ENCODE results near the gene TYMP. TPM values are rescaled to one million over a fixed set of nuclear protein-coding genes. Genes with fewer than 3 reads are reported as not detected.

TYMP gene
- total RNA-seq, 2 donors from 2014 or later = 1.2 to 2.1 TPM

DNA sequence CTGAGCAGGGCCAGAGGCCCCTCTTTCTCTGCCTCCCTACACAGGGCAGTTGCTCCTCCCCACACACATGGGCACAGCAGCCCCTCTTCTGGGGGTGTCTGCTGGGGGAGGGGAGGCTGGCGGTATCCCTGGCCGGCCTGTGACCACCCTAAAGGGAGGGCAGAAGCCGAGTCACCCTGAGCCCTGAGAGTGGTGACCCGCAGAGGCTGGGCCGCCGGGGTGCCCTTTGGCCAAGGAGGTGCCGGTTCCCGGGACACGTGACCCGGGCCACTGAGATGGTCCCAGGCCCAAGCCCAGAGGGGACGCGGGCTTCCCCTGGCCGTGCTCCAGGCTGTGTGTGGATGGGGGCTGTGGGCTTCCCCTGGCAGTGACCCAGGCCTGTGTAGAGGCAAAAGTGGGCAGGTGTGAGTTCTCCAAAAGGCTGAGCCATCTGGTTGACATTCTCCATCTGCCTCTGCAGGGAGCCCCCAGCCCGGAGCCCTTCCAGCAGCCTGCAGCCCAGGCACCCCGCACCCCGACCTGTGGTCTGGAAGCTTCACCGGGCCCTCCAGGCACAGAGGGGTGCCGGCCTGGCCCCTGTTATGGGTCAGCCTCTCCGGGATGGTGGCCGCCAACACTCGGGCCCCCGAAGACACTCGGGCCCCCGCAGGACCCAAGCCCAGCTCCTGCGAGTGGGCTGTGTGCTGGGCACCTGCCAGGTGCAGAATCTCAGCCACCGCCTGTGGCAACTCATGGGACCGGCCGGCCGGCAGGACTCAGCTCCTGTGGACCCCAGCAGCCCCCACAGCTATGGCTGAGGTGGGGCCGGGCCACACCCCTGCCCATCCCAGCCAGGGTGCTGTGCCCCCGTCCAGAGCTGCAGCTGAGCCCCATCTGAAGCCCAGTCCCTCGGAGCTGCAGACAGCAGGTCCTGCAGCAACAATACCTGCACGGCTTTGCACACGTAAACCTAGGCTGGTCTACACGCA lies 47.4 kb downstream of the TYMP start:
- H3K27ac Mint-ChIP-seq = no peak overlapping the region
- H3K27me3 Mint-ChIP-seq (ENCODE audit: insufficient read depth) = peaks cover 72% of the 10 kb centered on the region
- TF ChIP-seq, protein P1, sequence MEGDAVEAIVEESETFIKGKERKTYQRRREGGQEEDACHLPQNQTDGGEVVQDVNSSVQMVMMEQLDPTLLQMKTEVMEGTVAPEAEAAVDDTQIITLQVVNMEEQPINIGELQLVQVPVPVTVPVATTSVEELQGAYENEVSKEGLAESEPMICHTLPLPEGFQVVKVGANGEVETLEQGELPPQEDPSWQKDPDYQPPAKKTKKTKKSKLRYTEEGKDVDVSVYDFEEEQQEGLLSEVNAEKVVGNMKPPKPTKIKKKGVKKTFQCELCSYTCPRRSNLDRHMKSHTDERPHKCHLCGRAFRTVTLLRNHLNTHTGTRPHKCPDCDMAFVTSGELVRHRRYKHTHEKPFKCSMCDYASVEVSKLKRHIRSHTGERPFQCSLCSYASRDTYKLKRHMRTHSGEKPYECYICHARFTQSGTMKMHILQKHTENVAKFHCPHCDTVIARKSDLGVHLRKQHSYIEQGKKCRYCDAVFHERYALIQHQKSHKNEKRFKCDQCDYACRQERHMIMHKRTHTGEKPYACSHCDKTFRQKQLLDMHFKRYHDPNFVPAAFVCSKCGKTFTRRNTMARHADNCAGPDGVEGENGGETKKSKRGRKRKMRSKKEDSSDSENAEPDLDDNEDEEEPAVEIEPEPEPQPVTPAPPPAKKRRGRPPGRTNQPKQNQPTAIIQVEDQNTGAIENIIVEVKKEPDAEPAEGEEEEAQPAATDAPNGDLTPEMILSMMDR (conservative IDR thresholded peaks at IDR 0.05) = no peak
- Histone ChIP-seq H3K27ac (ENCODE audit: low read depth, low read length) (no peak overlapping the region), H3K9me3 (ENCODE audit: control insufficient read depth, low read length) (no peaks in the 10 kb centered on the region), H3K27me3 (ENCODE audit: control insufficient read depth, insufficient read depth, low read length, poor library complexity, severe bottlenecking) (peaks cover 20% of the 10 kb centered on the region), H3K9ac (ENCODE audit: extremely low read depth, low read length, poor library complexity, severe bottlenecking) (peak overlapping the region; percentile 55), H3K4me3 (ENCODE audit: low read length) (peak overlapping the region; percentile 74), H3K36me3 (ENCODE audit: control insufficient read depth, insufficient read depth, low read length) (no peaks in the 10 kb centered on the region), H3K4me1 (ENCODE audit: control insufficient read depth, insufficient read depth, low read length) (no peaks in the 10 kb centered on the region)
- H3K9me3 Mint-ChIP-seq = no peaks in the 10 kb centered on the region
- H3K4me1 Mint-ChIP-seq = peaks cover 11% of the 10 kb centered on the region
- DNase-seq = peak; percentile 75
- no peaks in the 10 kb centered on the region for H3K36me3 Mint-ChIP-seq (ENCODE audit: low read depth)
- peak overlapping the region; percentile 54 for H3K4me3 Mint-ChIP-seq
- 86 to 95% methylated on average over 19 to 35 of the region's 35 CpGs for WGBS, 2 experiments (ENCODE audit: insufficient coverage in 1 of 2, insufficient read length in 1 of 2)

DNA sequence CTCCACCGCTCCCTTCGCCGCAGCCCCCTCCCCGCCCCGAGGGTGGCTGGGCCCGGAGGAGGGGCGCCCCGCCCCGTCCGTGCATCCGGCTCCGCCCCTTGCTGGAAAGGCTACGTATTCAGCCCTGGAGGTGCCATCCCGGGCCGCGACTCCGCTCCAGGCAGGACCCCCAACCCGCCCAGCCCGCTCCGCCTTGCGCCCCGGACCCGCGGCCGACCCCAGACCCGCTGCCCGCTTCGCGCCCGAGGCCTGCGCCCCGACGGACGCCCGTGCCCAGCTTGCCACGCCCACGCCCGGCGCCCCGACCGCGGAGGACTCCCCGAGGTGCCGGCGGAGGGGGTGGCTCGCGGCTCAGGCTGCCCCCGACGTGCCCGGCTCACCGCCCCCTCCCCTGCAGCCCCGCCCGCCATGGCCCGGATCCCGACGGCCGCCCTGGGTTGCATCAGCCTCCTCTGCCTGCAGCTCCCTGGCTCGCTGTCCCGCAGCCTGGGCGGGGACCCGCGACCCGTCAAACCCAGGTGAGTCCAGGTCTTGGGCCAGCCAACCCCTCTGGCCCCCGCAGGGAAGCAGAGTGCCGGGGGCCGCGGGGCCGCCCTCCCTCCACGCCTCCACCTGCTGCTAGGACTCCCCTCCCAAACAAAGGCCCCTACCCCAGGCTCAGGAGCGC lies 48.2 kb downstream of the TYMP start, which contains the start of gene ADM2:
ADM2 (plus strand) TSS at position 104 of the 667 bp plus-strand sequence; CDS start at position 409, 305 bp downstream.
- peaks cover 72% of the 10 kb centered on the region for H3K27me3 Mint-ChIP-seq (ENCODE audit: insufficient read depth)
- Histone ChIP-seq H3K4me1 (ENCODE audit: control insufficient read depth, insufficient read depth, low read length) (no peaks in the 10 kb centered on the region), H3K27me3 (ENCODE audit: control insufficient read depth, insufficient read depth, low read length, poor library complexity, severe bottlenecking) (peaks cover 20% of the 10 kb centered on the region), H3K4me3 (ENCODE audit: low read length) (peak within 1 kb of the TSS; percentile 74), H3K9ac (ENCODE audit: extremely low read depth, low read length, poor library complexity, severe bottlenecking) (peak within 1 kb of the TSS; percentile 55), H3K36me3 (ENCODE audit: control insufficient read depth, insufficient read depth, low read length) (no peaks in the 10 kb centered on the region), H3K27ac (ENCODE audit: low read depth, low read length) (no peak within 1 kb of the TSS), H3K9me3 (ENCODE audit: control insufficient read depth, low read length) (no peaks in the 10 kb centered on the region)
- H3K27ac Mint-ChIP-seq = no peak within 1 kb of the TSS
- H3K4me1 Mint-ChIP-seq = peaks cover 7% of the 10 kb centered on the region
- TF ChIP-seq, protein P1 (conservative IDR thresholded peaks at IDR 0.05) = no peak
- DNase-seq = peak; percentile 91
- H3K9me3 Mint-ChIP-seq = no peaks in the 10 kb centered on the region
- peak within 1 kb of the TSS; percentile 54 for H3K4me3 Mint-ChIP-seq
- H3K36me3 Mint-ChIP-seq (ENCODE audit: low read depth) = no peaks in the 10 kb centered on the region
- 5 to 6% methylated on average over 24 to 69 of the region's 70 CpGs for WGBS, 2 experiments (ENCODE audit: insufficient coverage in 1 of 2, insufficient read length in 1 of 2)

DNA sequence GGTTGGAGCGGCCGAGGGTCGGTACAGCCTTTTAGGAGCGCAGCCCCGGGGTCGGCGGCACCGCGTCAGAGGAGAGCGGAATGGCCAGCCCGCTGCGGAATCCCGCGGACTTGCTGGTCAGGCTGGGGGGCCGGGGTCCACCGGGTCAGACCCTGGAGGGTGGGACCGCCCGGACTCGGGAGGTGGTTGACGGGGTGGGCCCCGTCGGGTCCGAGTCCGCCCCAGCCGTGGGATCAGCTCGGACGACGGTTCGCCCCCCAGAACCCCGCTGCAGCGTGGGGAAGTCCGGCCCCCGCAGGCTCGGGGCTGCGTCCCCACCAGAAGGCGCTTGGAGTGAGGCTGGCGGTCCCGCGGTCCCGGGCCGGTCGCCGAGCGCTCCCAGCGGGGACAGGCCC lies 48.8 kb downstream of the TYMP start:
- Histone ChIP-seq H3K9ac (ENCODE audit: extremely low read depth, low read length, poor library complexity, severe bottlenecking) (no peak overlapping the region), H3K4me3 (ENCODE audit: low read length) (peak overlapping the region; percentile 74), H3K4me1 (ENCODE audit: control insufficient read depth, insufficient read depth, low read length) (no peaks in the 10 kb centered on the region), H3K27ac (ENCODE audit: low read depth, low read length) (no peak overlapping the region), H3K36me3 (ENCODE audit: control insufficient read depth, insufficient read depth, low read length) (no peaks in the 10 kb centered on the region), H3K9me3 (ENCODE audit: control insufficient read depth, low read length) (no peaks in the 10 kb centered on the region), H3K27me3 (ENCODE audit: control insufficient read depth, insufficient read depth, low read length, poor library complexity, severe bottlenecking) (peaks cover 20% of the 10 kb centered on the region)
- H3K4me3 Mint-ChIP-seq = peak overlapping the region; percentile 54
- no peaks in the 10 kb centered on the region for H3K36me3 Mint-ChIP-seq (ENCODE audit: low read depth)
- H3K27ac Mint-ChIP-seq = no peak overlapping the region
- no peaks in the 10 kb centered on the region for H3K9me3 Mint-ChIP-seq
- peaks cover 1% of the 10 kb centered on the region for H3K4me1 Mint-ChIP-seq
- DNase-seq = no peak
- TF ChIP-seq, protein P1 (conservative IDR thresholded peaks at IDR 0.05) = no peak
- WGBS, 2 experiments (ENCODE audit: insufficient coverage in 1 of 2, insufficient read length in 1 of 2) = 8 to 11% methylated on average over 19 to 45 of the region's 45 CpGs
- H3K27me3 Mint-ChIP-seq (ENCODE audit: insufficient read depth) = peaks cover 68% of the 10 kb centered on the region

Measured in endodermal cell (in vitro differentiated cells).